DND-41 (cell line): ENCODE measurements around the gene C4orf33.

Experiments
- ATAC-seq: fragments of 200-7000 bp; cut with Tn5 transposase; 3 replicates; pipeline ENCODE4 v1.9.1; 2021; ENCODE audit warnings: low read depth; ENCODE audit not compliant: insufficient read depth
- DNase-seq: peaks from one replicate; pipeline ENCODE4 v3.0.0-alpha.2; 2020
- H2AFZ ChIP-seq: 2 replicates; pipeline ENCODE4 v1.6.0; 2012; ENCODE audit warnings: low read depth, low read length
- H3K27ac ChIP-seq: 2 replicates; pipeline ENCODE4 v1.5.1; 2012; ENCODE audit warnings: low read length, inconsistent platforms
- H3K27me3 ChIP-seq: fragments of 200-600 bp; sonication (generic); 2 replicates; pipeline ENCODE4 v1.6.0; 2012; ENCODE audit warnings: low read length, mild to moderate bottlenecking, inconsistent platforms; ENCODE audit not compliant: insufficient read depth, poor library complexity
- H3K36me3 ChIP-seq: 2 replicates; pipeline ENCODE4 v1.5.1; 2012; ENCODE audit warnings: low read length, inconsistent platforms; ENCODE audit not compliant: insufficient read depth
- H3K4me1 ChIP-seq: 2 replicates; pipeline ENCODE4 v1.5.1; 2012; ENCODE audit warnings: mild to moderate bottlenecking, low read length; ENCODE audit not compliant: insufficient read depth
- H3K4me2 ChIP-seq: 2 replicates; pipeline ENCODE4 v1.6.0; 2012; ENCODE audit warnings: mild to moderate bottlenecking, moderate library complexity, low read length, inconsistent platforms; ENCODE audit not compliant: insufficient read depth
- H3K4me3 ChIP-seq, 2 experiments: fragments of 200-600 bp in 1 of 2; shearing (Covaris generic) in 1 of 2; 2 replicates each; pipeline ENCODE4 v1.5.1; 2012 to 2016; ENCODE audit warnings: inconsistent platforms in 2 of 2, low read length in 2 of 2, mild to moderate bottlenecking in 2 of 2, low read depth in 1 of 2, moderate library complexity in 1 of 2
- H3K79me2 ChIP-seq: 2 replicates; pipeline ENCODE4 v1.6.0; 2012; ENCODE audit warnings: low read length, inconsistent platforms; ENCODE audit not compliant: insufficient read depth
- H3K9ac ChIP-seq: 2 replicates; pipeline ENCODE4 v1.6.0; 2012; ENCODE audit warnings: low read depth, mild to moderate bottlenecking, inconsistent platforms, low read length, moderate library complexity
- H3K9me3 ChIP-seq: 2 replicates; pipeline ENCODE4 v1.5.1; 2012; ENCODE audit warnings: low read length, moderate library complexity, mild to moderate bottlenecking, inconsistent platforms; ENCODE audit not compliant: insufficient read depth, severe bottlenecking
- H4K20me1 ChIP-seq: 2 replicates; pipeline ENCODE4 v1.6.0; 2012; ENCODE audit warnings: low read length; ENCODE audit not compliant: insufficient read depth
- EZH2 ChIP-seq: IDR thresholded peaks from 3 replicates; pipeline ENCODE4 v1.6.1; 2012; ENCODE audit warnings: borderline replicate concordance, low read depth, mild to moderate bottlenecking, moderate library complexity, low read length, inconsistent platforms; ENCODE audit not compliant: severe bottlenecking
- TF ChIP-seq, protein P1 (sequence below): IDR thresholded peaks from 2 replicates; pipeline ENCODE4 v1.5.1; 2012; ENCODE audit warnings: borderline replicate concordance, low read length, moderate library complexity, mild to moderate bottlenecking; ENCODE audit not compliant: poor library complexity, severe bottlenecking; ENCODE audit errors: extremely low read depth

The C4orf33 gene

DNA sequence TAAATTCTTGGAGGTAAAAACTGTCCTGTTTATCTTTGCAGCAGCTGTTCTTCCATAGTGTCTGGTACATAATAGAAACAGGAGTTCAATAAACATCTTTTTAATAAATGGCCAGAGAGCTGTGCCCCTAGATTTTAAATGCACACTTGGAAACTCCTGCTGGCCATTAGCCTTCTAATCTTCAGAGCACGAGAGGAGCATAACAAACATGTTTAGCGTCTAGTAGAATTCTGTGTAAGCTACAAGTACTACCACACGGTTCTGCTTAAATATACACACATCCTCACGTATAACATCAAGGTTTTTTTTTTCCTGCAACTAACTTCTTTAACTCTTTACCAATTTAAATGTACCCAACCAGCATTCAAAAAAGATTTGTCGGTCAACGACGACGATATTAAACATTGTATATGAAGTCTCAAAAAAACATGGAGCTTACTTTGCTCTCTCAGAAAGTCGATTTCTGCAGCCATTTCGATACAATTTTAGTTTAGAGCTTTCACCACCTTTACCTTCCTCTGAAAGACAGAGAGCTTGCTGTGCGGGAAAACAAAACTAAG, 3.2 kb upstream of the C4orf33 start:
- peak overlapping the region; percentile 98 for H3K27ac ChIP-seq
- no peaks in the 10 kb centered on the region for H3K27me3 ChIP-seq
- peaks cover 90% of the 10 kb centered on the region for H3K79me2 ChIP-seq
- H4K20me1 ChIP-seq, result peaks cover 8% of the 10 kb centered on the region; the same call in 1 of the 2 replicates
- TF ChIP-seq EZH2, result no peak
- TF ChIP-seq, protein P1, sequence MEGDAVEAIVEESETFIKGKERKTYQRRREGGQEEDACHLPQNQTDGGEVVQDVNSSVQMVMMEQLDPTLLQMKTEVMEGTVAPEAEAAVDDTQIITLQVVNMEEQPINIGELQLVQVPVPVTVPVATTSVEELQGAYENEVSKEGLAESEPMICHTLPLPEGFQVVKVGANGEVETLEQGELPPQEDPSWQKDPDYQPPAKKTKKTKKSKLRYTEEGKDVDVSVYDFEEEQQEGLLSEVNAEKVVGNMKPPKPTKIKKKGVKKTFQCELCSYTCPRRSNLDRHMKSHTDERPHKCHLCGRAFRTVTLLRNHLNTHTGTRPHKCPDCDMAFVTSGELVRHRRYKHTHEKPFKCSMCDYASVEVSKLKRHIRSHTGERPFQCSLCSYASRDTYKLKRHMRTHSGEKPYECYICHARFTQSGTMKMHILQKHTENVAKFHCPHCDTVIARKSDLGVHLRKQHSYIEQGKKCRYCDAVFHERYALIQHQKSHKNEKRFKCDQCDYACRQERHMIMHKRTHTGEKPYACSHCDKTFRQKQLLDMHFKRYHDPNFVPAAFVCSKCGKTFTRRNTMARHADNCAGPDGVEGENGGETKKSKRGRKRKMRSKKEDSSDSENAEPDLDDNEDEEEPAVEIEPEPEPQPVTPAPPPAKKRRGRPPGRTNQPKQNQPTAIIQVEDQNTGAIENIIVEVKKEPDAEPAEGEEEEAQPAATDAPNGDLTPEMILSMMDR, result no peak
- peak overlapping the region; percentile 99 for H2AFZ ChIP-seq
- peak overlapping the region; percentile 82 to 95 for H3K4me3 ChIP-seq
- peak overlapping the region; percentile 78 for H3K4me2 ChIP-seq
- no peaks in the 10 kb centered on the region for H3K9me3 ChIP-seq
- H3K9ac ChIP-seq, result peak overlapping the region; percentile 97
- H3K36me3 ChIP-seq, result peaks cover 3% of the 10 kb centered on the region; the same call in 1 of the 2 replicates
- H3K4me1 ChIP-seq, result peaks cover 66% of the 10 kb centered on the region
- no peak for DNase-seq
- ATAC-seq, result no peak

- peak within 1 kb of the TSS; percentile 99 for H2AFZ ChIP-seq
- H4K20me1 ChIP-seq, result peaks cover 8% of the 10 kb centered on the region; the same call in 1 of the 2 replicates
- peak within 1 kb of the TSS; percentile 97 for H3K9ac ChIP-seq
- no peaks in the 10 kb centered on the region for H3K9me3 ChIP-seq
- ATAC-seq (peak; percentile 90), DNase-seq (peak; percentile 95)
- H3K36me3 ChIP-seq, result peaks cover 3% of the 10 kb centered on the region; the same call in 1 of the 2 replicates
- H3K27ac ChIP-seq, result peak within 1 kb of the TSS; percentile 98
- H3K4me3 ChIP-seq, result peak within 1 kb of the TSS; percentile 82 to 95
- TF ChIP-seq, protein P1, result no peak
- no peak for TF ChIP-seq EZH2
- peaks cover 69% of the 10 kb centered on the region for H3K4me1 ChIP-seq
- peak within 1 kb of the TSS; percentile 78 for H3K4me2 ChIP-seq
- H3K27me3 ChIP-seq, result no peaks in the 10 kb centered on the region
- peaks cover 88% of the 10 kb centered on the region for H3K79me2 ChIP-seq
Measured at GRCh38 chr4:129093191-129093920, 2.6 kb upstream of the C4orf33 start, which contains the start of gene SCLT1. Gene SCLT1 (minus strand): TSS chr4:129093539. CDS start chr4:129093103, 436 bp downstream.

DNA sequence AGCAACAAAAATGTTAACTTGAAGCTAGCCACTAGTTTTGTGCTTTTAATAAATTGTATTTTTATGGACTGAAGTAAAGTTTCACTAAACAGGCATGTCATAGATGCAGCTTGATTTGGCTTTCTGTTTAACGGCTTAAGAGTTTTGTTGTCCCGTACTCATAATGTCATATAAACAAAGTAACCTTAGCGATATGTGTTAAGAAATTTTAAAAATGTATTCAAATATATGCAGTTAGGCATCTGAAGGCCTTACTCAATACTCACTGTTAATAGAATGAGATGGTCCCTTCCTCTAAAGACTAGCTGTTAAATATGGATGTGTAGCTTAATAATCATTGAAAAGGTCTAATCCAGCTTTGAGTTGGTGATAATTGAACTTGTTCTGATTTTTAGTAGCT, 1.6 kb upstream of the C4orf33 start:
- ATAC-seq (no peak), DNase-seq (no peak)
- Histone ChIP-seq H3K9ac (peak overlapping the region; percentile 97), H3K27ac (peak overlapping the region; percentile 98), H3K4me2 (peak overlapping the region; percentile 78), H3K79me2 (peaks cover 82% of the 10 kb centered on the region), H2AFZ (peak overlapping the region; percentile 99; the same call in 1 of the 2 replicates), H3K4me3 (peak overlapping the region; percentile 82 to 95; a peak in 3 of 4 replicates), H3K9me3 (no peaks in the 10 kb centered on the region), H4K20me1 (peaks cover 8% of the 10 kb centered on the region; the same call in 1 of the 2 replicates), H3K36me3 (peaks cover 3% of the 10 kb centered on the region; the same call in 1 of the 2 replicates), H3K4me1 (peaks cover 69% of the 10 kb centered on the region), H3K27me3 (no peaks in the 10 kb centered on the region)
- TF ChIP-seq, protein P1, result no peak
- TF ChIP-seq EZH2, result no peak
